ENCODE results near the gene AJM1.
"Not testable (repeated sequence)": the region's sequence is repeated elsewhere in the genome, so short reads cannot be mapped to it uniquely, and the experiment has no call there.

The AJM1 gene

GRCh38 chr9:136835932-136836904 is 6.1 kb upstream of the AJM1 start:
- no peak overlapping the region for H3K4me3 ChIP-seq (ENCODE audit: low read depth, low read length)
- no peak for DNase-seq (ENCODE audit: low read depth)
- no peak for TF ChIP-seq CTCF (IDR thresholded peaks at IDR 0.05; ENCODE audit: low read depth, low read length, missing control alignments)

GRCh38 chr9:136837146-136837855 is 5.0 kb upstream of the AJM1 start:
- no peak for TF ChIP-seq CTCF (IDR thresholded peaks at IDR 0.05; ENCODE audit: low read depth, low read length, missing control alignments)
- no peak overlapping the region for H3K4me3 ChIP-seq (ENCODE audit: low read depth, low read length)
- DNase-seq (ENCODE audit: low read depth) = no peak

GRCh38 chr9:136837856-136838277 is 4.4 kb upstream of the AJM1 start:
- H3K4me3 ChIP-seq (ENCODE audit: low read depth, low read length); DNase-seq (ENCODE audit: low read depth): not testable (repeated sequence)

GRCh38 chr9:136838314-136839228 is 3.7 kb upstream of the AJM1 start:
- DNase-seq (ENCODE audit: low read depth) = no peak
- no peak overlapping the region for H3K4me3 ChIP-seq (ENCODE audit: low read depth, low read length)
- no peak for TF ChIP-seq CTCF (IDR thresholded peaks at IDR 0.05; ENCODE audit: low read depth, low read length, missing control alignments)

- H3K4me3 ChIP-seq (ENCODE audit: low read depth, low read length) = no peak overlapping the region
- DNase-seq (ENCODE audit: low read depth) = no peak
- no peak for TF ChIP-seq CTCF (IDR thresholded peaks at IDR 0.05; ENCODE audit: low read depth, low read length, missing control alignments)
These were observed 2.8 kb upstream of the AJM1 start for GRCh38 chr9:136839229-136840139.

- DNase-seq (ENCODE audit: low read depth) = no peak
- H3K4me3 ChIP-seq (ENCODE audit: low read depth, low read length) = no peak overlapping the region
- TF ChIP-seq CTCF (IDR thresholded peaks at IDR 0.05; ENCODE audit: low read depth, low read length, missing control alignments) = no peak
These were observed 2.0 kb upstream of the AJM1 start for GRCh38 chr9:136840140-136840876.

All from GM12864 (cell line).